Karpas-422 (cell line): Measurements from ENCODE around the gene ABO. TPM values are rescaled to one million over a fixed set of nuclear protein-coding genes. Genes with fewer than 3 reads are reported as not detected.
A peak's percentile ranks its signal among the peaks of the same experiment; 100 is the strongest.
"Not testable (repeated sequence)": the region's sequence is repeated elsewhere in the genome, so short reads cannot be mapped to it uniquely, and the experiment has no call there.

Experiments
- DNase-seq: peaks from one replicate; pipeline ENCODE4 v3.0.0-alpha.2; 2015
- H2AFZ ChIP-seq: fragments of 200-600 bp; sonication (generic); 2 replicates; pipeline ENCODE4 v1.6.1; 2014; ENCODE audit warnings: antibody characterized with exemption, low read length, mixed read lengths
- H3K27ac ChIP-seq: fragments of 200-600 bp; sonication (generic); 2 replicates; pipeline ENCODE4 v1.5.1; 2014; ENCODE audit warnings: mild to moderate bottlenecking, low read length, moderate library complexity
- H3K27me3 ChIP-seq: fragments of 200-600 bp; sonication (generic); 2 replicates; pipeline ENCODE4 v1.6.1; 2014; ENCODE audit warnings: low read length, mixed read lengths
- H3K36me3 ChIP-seq: fragments of 200-600 bp; sonication (generic); 2 replicates; pipeline ENCODE4 v1.6.1; 2014; ENCODE audit warnings: low read length, mixed read lengths; ENCODE audit not compliant: insufficient read depth
- H3K4me1 ChIP-seq: fragments of 200-600 bp; sonication (generic); 2 replicates; pipeline ENCODE4 v1.6.1; 2014; ENCODE audit warnings: mild to moderate bottlenecking, low read length, mixed read lengths
- H3K4me2 ChIP-seq: fragments of 200-600 bp; sonication (generic); 2 replicates; pipeline ENCODE4 v1.6.1; 2014; ENCODE audit warnings: low read length, low read depth, mild to moderate bottlenecking; ENCODE audit not compliant: poor library complexity, severe bottlenecking
- H3K4me3 ChIP-seq: fragments of 200-600 bp; sonication (generic); 2 replicates; pipeline ENCODE4 v1.5.1; 2014; ENCODE audit warnings: mild to moderate bottlenecking, antibody characterized with exemption, low read length, mixed read lengths
- H3K79me2 ChIP-seq: fragments of 200-600 bp; sonication (generic); 2 replicates; pipeline ENCODE4 v1.6.1; 2014; ENCODE audit warnings: mild to moderate bottlenecking, low read length, mixed read lengths
- H3K9ac ChIP-seq: fragments of 200-600 bp; sonication (generic); 2 replicates; pipeline ENCODE4 v1.6.0; 2014; ENCODE audit warnings: low read length
- H3K9me2 ChIP-seq: fragments of 200-600 bp; sonication (generic), shearing (Covaris generic); replicated peaks from 2 replicates; pipeline ENCODE4 v1.6.0; 2014; ENCODE audit warnings: mild to moderate bottlenecking, low read length, moderate library complexity; ENCODE audit not compliant: insufficient read depth
- H3K9me3 ChIP-seq: fragments of 300-700, 200-600 bp; sonication (generic); 2 replicates; pipeline ENCODE4 v1.6.1; 2014; ENCODE audit warnings: low read length, mixed read lengths
- H4K20me1 ChIP-seq: fragments of 200-600 bp; sonication (generic); 2 replicates; pipeline ENCODE4 v1.6.1; 2014; ENCODE audit warnings: mild to moderate bottlenecking, antibody characterized with exemption, low read length, low read depth; ENCODE audit not compliant: insufficient read depth
- total RNA-seq: library from RNA; depleted of rRNA; stranded (reverse); fragments of >200 nt; shearing (Covaris generic); gene quantifications from 2 replicates; pipeline ENCODE4 v1.2.3, GENCODE V29; 2014; ENCODE audit warnings: low replicate concordance

ABO gene
- total RNA-seq, 1 experiment from 2014 or later = not detected

DNA sequence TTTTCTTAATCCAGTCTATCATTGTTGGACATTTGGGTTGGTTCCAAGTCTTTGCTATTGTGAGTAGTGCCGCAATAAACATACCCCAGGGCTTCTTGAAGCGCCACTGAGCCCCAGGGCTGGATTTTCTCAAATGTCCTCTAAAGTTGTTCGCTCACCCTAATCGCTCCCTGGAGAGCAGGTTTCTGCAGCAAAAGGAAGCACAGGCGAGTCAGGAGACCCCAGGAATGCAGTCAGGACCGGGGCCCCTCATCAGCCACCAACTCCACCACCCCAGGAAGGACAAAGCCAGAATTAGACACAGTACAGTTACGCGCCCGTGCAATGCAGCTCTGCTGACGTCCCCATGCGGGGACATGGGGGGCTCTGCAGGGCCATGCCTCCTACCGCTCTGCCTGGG, 50.2 kb downstream of the ABO start:
- Histone ChIP-seq H2AFZ (no peak overlapping the region), H3K79me2 (no peaks in the 10 kb centered on the region), H3K9me3 (no peaks in the 10 kb centered on the region), H3K27ac (no peak overlapping the region), H3K36me3 (no peaks in the 10 kb centered on the region), H3K9ac (no peak overlapping the region), H3K27me3 (no peaks in the 10 kb centered on the region), H3K4me1 (peaks cover 8% of the 10 kb centered on the region), H3K9me2 (no peaks in the 10 kb centered on the region), H3K4me2 (no peak overlapping the region), H3K4me3 (no peak overlapping the region), H4K20me1 (no peaks in the 10 kb centered on the region)
- DNase-seq = no peak

DNA sequence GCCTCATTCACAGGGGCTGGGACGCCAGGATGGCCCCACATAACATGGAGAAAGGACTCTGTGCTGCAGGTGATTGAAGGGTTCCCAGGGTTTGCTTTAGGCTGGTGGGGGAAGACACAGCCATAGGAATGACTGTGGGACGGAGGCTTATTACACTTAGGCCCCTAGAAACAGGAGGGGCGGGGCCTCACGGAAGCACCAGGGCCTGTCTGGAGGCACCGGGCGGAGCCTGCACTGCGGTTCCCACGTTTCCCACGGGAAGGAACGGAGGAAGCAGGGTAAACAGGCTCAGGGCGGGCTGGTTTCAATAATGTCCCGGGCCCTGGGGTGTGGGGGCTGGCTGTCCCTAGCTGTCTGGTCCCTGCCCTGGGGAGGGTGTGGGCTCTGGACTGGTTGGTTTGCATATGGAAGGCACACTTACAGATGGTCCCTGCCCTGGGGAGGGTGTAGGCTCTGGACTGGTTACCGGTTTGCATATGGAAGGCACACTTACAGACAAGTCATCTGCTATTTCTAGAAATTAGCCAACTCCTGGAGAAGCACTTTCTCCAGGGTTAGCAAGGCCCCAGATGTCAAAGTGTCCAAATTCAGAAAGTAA, 51.7 kb downstream of the ABO start:
- H3K9ac ChIP-seq, H4K20me1 ChIP-seq, H3K9me3 ChIP-seq, H3K27ac ChIP-seq, H2AFZ ChIP-seq, H3K4me1 ChIP-seq, H3K4me3 ChIP-seq, H3K79me2 ChIP-seq, H3K9me2 ChIP-seq, H3K36me3 ChIP-seq, DNase-seq, H3K27me3 ChIP-seq: not testable (repeated sequence)
- peak overlapping the region; percentile 32 for H3K4me2 ChIP-seq

DNA sequence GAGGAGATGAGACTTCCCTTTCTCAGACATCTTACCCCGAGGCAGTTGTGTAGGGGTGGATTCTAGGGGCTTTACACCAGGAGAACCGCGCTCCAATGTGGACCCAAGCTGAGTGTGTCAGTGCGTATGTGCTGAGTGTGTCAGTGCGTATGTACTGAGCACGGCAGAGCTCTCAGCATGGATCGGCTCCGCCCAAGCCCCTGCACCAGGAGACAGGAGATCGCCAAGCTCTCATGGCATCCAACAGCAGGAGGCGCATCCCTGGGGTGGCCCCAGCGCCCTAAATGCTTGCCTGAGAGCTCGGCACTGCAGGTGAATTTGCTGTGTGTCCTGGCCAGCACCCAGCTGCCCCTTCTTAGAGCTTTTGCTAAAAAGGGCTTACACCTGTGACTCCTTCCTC, 53.0 kb downstream of the ABO start:
- not testable (repeated sequence) for DNase-seq, H3K27me3 ChIP-seq, H3K4me1 ChIP-seq, H3K79me2 ChIP-seq, H3K4me2 ChIP-seq, H3K9me3 ChIP-seq, H3K9ac ChIP-seq, H2AFZ ChIP-seq, H4K20me1 ChIP-seq, H3K4me3 ChIP-seq, H3K36me3 ChIP-seq, H3K9me2 ChIP-seq, H3K27ac ChIP-seq

DNA sequence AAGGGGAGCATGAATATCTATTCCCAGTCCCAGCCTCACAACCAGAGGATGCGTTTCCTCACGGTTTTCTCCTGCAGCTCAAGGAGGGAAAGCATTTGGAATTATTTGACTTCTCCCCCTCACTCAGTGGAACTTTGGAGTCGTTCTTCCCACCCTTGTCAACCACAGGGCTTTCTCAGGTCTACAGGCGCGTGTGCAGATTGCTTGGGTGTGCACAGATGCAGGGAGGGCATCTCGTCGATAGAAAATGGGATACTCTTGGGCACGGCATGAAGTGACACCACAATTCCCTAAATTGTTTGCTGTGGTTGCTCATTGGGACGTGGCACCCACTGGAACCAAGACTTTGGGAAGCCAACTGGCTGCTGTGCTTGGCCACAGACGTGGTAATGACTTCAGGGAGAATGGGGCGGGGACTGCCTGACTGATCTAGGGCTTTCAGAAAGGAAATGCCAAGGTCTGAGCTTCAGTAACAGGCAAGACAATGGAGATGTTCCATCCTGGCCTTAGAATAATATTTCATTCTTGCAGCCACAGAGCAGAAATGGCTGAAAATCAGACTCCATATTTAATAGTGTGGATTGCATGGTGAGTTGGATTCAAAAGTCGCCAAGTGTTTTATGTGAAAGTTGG, 53.7 kb downstream of the ABO start:
- H2AFZ ChIP-seq = no peak overlapping the region
- H3K4me2 ChIP-seq = no peak overlapping the region
- no peak overlapping the region for H3K27ac ChIP-seq
- no peak overlapping the region for H3K4me3 ChIP-seq
- DNase-seq = no peak
- no peaks in the 10 kb centered on the region for H3K36me3 ChIP-seq
- no peaks in the 10 kb centered on the region for H3K79me2 ChIP-seq
- peaks cover 8% of the 10 kb centered on the region for H3K4me1 ChIP-seq
- no peaks in the 10 kb centered on the region for H3K9me3 ChIP-seq
- no peaks in the 10 kb centered on the region for H4K20me1 ChIP-seq
- H3K9ac ChIP-seq = no peak overlapping the region
- no peaks in the 10 kb centered on the region for H3K9me2 ChIP-seq
- no peaks in the 10 kb centered on the region for H3K27me3 ChIP-seq

DNA sequence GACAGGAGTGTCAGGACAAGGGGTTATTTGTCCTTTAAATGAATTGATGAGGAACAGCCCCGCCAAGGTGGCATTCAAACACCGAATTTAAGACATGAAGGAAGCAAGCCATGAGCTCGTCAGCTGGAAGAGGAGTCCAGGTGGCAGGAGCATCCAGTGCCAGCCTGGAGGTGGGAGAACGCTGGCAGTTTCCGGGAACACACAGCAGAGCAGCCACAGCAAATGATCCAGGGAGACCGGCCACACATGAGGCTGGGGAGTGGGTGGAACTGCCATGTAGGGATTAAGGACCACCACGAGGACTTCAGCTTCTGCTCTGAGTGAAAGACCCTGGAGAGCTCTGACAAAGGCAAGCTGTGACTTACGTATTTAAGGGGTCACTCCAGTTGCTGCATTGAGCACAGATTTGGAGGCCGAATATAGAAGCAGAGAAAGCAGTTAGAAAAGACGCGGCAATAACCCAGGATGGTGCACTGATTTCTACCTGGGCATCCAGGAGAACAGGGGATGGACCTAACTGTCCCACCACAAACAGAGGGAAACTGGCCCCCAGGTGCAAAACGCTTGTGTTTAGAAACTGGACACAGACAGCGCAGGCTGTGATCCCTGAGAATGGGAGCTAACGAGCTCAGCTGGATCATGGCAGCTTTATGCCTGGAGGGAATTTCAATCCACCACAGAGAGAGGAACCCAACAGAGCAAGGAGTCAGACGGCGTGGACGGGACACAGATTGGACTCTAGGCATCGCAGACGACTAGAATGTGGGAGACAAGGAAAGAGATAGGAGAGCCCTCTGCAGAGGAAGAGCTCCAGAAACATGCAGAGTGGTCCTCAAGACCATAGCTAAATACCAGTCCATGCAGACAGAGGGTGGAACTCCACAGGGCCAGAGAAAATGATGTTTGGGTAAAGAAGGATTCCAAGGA, 56.7 kb downstream of the ABO start:
- not testable (repeated sequence) for H3K79me2 ChIP-seq, H3K36me3 ChIP-seq, H3K9ac ChIP-seq, H3K4me1 ChIP-seq, H3K4me3 ChIP-seq, H3K27ac ChIP-seq, H4K20me1 ChIP-seq, H3K9me3 ChIP-seq, DNase-seq, H3K4me2 ChIP-seq, H2AFZ ChIP-seq, H3K9me2 ChIP-seq, H3K27me3 ChIP-seq

DNA sequence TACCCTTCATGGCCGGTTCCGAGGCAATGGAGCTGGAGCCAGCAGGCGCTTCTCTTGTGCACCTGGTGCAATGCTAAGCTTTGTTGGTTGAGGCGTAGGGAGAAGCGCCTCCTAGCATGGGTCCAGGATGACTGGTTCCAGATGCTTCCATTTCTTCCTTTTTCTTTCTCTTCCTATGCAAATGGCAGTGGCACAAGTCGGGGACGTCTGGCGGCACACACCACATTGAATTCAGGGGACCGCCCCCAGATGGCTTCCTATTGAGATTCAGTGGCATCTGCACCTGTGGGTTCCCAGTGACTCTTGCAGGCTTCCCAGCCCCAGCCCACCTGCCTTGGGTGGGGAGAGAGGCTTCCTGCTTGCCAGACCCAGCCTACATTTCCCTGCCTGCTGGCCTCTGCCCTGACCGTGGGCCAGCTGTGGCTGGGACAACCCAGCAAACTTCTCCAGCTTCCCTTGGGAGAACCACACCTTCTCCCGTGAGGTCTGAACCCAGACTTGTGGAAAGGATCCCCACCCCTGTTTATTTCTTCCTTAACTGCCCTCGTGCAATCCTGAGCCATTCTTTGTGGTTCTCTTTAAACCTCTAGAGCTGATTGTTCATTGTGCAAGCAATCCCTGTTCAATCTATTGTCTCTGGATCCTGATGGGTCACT, 57.5 kb downstream of the ABO start:
- H3K27me3 ChIP-seq, DNase-seq, H4K20me1 ChIP-seq, H3K4me2 ChIP-seq, H3K9me2 ChIP-seq, H3K9ac ChIP-seq, H3K27ac ChIP-seq, H3K9me3 ChIP-seq, H3K4me1 ChIP-seq, H3K4me3 ChIP-seq, H2AFZ ChIP-seq, H3K79me2 ChIP-seq, H3K36me3 ChIP-seq: not testable (repeated sequence)

DNA sequence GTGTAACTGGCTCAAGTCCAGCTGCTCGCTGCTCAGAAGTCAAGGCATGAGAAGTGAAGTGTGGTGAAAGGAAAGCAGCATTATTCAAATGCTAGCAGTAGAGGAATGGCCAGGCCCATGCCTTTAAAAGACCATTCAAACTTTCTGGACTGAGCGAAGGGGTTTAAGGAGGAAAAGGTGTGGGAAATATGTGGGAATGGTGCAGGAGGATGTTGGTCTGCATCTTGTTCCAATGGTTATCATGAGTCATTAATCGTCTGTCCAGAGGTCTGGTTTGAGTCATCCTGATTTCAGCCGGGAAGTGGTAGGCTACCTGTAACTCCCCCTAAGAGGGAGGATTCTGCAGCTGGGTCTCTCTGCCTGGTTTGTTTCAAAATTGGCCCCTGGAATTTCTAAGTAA, 60.7 kb downstream of the ABO start:
- H4K20me1 ChIP-seq, H3K4me1 ChIP-seq, H3K9me2 ChIP-seq, H3K27ac ChIP-seq, H3K79me2 ChIP-seq, H3K9ac ChIP-seq, H2AFZ ChIP-seq, H3K36me3 ChIP-seq, H3K27me3 ChIP-seq, H3K4me2 ChIP-seq, H3K9me3 ChIP-seq, DNase-seq, H3K4me3 ChIP-seq: not testable (repeated sequence)

DNA sequence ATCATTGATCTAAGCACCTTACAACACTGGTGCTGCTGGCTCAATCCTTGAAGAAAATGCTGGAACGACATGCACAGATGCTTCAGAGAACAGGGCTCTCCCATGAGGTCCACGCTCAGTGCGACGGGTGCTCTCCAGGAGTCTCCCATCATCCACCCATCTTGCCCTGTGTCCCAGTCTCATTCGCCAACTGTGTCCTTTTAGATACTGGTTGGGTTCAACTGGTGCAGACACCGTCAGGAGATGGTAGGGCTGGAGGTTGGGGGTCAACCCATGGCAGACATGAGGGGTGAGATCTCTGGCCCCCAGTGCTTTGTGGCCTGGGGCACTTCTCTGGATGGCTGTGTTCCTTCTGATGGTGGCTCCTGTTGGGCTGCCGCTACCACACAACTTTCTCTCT, 64.4 kb downstream of the ABO start:
- H3K4me3 ChIP-seq = no peak overlapping the region
- H3K27me3 ChIP-seq = 0 out of 2 replicates have a peak, but pooled peaks cover 3% of the 10 kb centered on the region
- no peaks in the 10 kb centered on the region for H3K9me3 ChIP-seq
- DNase-seq = no peak
- H3K36me3 ChIP-seq = no peaks in the 10 kb centered on the region
- no peak overlapping the region for H2AFZ ChIP-seq
- no peaks in the 10 kb centered on the region for H3K4me1 ChIP-seq
- no peak overlapping the region for H3K4me2 ChIP-seq
- no peaks in the 10 kb centered on the region for H3K79me2 ChIP-seq
- H3K9ac ChIP-seq = no peak overlapping the region
- H4K20me1 ChIP-seq = no peaks in the 10 kb centered on the region
- no peak overlapping the region for H3K27ac ChIP-seq
- no peaks in the 10 kb centered on the region for H3K9me2 ChIP-seq
